GM12865 (cell line): ENCODE measurements around the gene PTPN6.

Experiments used
- DNase-seq: peaks from one replicate; pipeline ENCODE4 v3.0.0; 2010; ENCODE audit warnings: low read depth
- H3K4me3 ChIP-seq: 2 replicates; pipeline ENCODE4 v1.5.1; 2011; ENCODE audit warnings: mild to moderate bottlenecking, low read depth, low read length, control low read depth
- CTCF ChIP-seq: IDR thresholded peaks from 2 replicates; pipeline ENCODE4 v1.5.1; 2011; ENCODE audit warnings: low read length, control low read depth, low read depth, inconsistent platforms; ENCODE audit not compliant: insufficient read depth; ENCODE audit errors: missing control alignments

Gene PTPN6

GRCh38 chr12:6982532-6982931 lies 31.4 kb downstream of the PTPN6 start:
- no peak for DNase-seq
- TF ChIP-seq CTCF: no peak
- no peak overlapping the region for H3K4me3 ChIP-seq

DNA sequence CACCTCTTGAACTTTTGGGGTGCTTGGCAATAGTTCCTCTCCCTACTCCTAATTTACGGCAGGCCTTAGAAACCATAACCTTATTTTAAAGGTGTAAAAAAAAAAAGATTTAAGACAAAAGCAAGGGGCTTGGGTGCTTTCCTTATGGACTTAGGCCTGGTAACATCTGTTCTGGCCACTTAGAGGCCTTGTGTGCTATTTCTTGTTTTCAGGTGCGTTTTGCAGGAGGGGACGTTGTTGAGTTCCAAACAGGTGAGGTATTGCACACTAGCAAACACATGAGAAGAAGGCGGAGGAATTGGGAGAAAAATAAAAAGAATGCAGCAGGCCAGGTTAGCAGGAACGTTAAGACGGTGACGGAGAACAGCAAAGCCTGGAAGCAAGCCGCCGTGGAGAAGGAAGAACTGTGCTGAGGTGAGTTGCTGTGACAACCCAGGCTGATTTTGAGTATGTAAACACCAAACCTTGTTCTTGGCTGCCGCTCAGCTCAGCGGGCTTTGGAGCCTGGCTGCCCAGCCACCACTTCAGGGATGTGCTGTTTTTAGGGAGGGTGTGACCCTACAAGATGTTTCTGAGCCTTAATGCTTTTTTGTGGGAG lies 36.9 kb downstream of the PTPN6 start:
- no peak for DNase-seq
- no peak for TF ChIP-seq CTCF
- H3K4me3 ChIP-seq: no peak overlapping the region

- TF ChIP-seq CTCF: no peak
- H3K4me3 ChIP-seq: no peak overlapping the region
- DNase-seq: no peak
Observed at GRCh38 chr12:6996040-6996441, 44.9 kb downstream of the PTPN6 start.

GRCh38 chr12:6998715-6999451 lies 47.7 kb downstream of the PTPN6 start:
- TF ChIP-seq CTCF: no peak
- no peak overlapping the region for H3K4me3 ChIP-seq
- DNase-seq: no peak

GRCh38 chr12:7001921-7002591 lies 50.9 kb downstream of the PTPN6 start:
- no peak overlapping the region for H3K4me3 ChIP-seq
- DNase-seq: no peak
- TF ChIP-seq CTCF: no peak

GRCh38 chr12:7004287-7004803 lies 53.2 kb downstream of the PTPN6 start:
- no peak for DNase-seq
- TF ChIP-seq CTCF: no peak
- no peak overlapping the region for H3K4me3 ChIP-seq
